Fibroblast of skin of back (primary cell): ENCODE data around the gene DRC1.
A peak's percentile ranks its signal among the peaks of the same experiment; 100 is the strongest.

Experiments
- DNase-seq: peaks from one replicate; pipeline ENCODE4 v3.0.0-alpha.2; 2013

DRC1 gene

DNA sequence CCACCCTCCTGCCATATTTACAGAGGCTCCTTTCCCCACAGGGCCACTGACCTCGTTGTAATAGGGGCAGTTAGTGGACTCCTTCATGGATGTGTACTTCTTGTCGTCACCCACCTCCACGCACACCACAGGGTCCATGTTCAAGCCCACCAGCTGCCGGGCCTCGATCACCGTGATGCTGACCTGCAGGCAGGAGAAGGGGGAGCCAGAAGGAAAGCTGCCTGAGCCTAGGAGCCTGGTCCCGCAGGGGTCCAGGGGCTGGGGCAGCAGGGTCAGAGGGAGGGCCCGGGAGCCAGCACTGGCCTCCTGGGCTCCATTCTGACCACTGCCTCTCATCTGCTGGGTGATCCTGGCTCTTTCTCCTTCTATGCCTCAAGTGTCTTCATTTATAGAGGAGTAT is 93.2 kb downstream of the DRC1 start:
- no peak for DNase-seq

DNA sequence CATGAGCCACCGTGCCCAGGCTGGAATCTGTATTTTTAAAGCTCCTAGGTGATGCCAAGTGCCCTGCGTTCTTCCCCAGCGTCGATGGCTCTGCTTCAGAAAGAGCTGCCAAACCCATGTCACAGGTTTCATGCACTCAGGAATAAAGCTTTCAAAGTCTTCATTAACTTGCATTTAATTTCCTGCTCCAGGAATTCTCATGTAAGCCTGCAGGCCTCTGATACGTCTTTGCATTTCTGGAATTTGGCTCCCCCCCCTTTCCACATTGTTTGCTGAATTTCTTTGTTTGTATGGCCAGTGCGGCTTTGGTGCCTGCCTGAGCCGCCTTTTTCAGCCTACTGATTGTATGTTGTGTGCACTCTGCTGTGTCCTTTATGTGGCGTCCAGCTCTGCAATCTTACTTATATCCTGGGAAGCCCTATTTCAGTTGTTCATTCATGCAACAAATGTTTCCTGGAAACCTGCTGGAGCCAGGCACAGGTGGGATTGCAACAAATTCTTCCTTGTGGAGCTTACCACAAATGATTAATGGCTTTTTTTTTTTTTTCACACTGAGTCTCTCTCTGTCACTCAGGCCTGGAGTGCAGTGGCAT is 94.1 kb downstream of the DRC1 start:
- no peak for DNase-seq

DNA sequence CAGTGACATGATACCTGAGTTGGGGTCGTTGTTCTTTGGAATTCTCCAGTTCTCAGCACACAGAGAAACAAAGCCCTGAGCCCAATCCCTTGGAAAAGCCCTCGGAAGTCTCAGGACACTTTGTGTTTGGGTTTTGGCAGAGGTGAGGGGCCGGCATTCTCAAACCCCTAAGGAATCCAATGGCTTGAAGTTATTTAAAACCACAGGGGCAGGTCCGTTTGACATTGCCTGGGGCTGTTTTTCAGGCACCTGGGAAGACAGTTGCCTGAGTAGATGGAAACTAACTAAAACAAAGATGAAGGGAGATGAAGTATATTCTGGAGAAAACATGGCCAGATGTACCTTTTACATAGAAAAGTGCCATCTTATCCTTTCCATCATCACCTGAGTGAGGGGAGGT is 98.7 kb downstream of the DRC1 start:
- DNase-seq, result no peak

DNA sequence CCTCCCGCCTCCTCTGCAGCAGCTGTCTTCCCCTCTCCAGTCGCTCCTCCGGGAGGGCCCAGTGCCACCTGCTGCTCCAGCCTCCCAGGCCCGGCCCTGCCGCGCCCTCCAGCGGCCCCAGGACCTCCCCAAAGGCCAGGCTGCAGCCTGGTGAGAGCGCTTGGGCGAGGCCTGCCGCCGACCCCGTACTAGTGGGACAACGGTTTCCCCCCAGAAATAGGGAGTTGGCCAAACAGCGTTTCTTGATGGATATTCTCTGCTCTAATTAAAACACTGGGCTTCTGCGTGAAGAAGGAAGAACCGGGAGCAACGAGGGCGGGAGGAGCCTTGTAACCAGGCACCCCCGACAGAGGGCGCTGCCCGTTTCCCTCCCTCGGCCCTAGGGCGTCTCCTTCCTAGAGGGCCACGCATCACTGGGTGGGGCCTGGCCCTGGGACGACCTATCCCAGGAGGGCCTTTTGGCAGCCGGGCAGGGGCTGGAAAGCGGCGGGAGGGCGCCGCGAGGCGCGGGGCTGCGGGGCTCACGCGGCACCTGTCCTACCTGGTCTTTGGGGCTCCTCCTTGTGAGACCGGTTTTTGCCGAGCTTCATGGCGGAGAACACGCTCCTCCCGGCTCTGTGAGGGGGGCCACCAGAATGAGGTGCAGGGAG is 101.6 kb downstream of the DRC1 start:
- DNase-seq, result peak; percentile 44

DNA sequence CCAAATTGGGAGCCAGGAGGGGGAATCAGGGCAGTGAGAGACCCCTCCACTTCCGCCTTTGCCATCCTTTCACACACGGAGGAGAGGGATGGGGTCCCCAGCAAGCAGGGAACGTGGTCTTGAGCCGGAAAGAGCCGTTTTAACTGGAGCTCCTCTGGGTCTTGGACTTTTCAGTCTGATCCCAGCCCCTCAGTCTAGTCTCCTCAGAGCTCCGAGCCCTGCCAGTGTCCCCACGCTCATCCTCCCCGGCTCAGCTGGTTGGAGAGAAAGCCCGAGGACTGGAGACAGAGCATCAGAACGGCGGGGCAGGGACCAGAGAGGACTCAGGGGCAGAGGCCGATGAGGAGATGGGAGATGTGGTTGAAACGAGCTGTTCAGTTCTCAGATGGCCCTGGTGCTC is 102.3 kb downstream of the DRC1 start:
- no peak for DNase-seq

DNA sequence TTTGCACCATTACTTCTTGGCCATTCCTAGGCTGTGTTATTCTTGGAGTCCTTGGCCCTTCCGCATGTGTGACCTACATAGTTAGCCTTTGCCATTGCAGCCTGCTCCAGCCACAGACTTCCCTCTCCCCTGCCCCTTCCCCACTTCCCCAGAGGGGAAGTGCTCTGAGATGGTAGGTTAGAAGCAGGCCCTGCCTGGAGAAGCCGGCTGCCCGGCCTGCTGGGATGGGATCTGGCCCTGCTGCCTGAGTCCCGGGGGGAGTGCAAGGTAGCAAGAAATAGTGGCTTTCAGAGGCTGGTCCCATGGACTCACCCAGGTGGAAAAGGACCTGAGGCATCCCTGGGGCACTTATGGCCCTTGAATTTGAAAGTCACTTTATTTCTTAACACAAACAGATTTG is 104.6 kb downstream of the DRC1 start:
- no peak for DNase-seq
